Pancreas (tissue), 10 donors: ENCODE measurements around the gene NDUFAB1. TPM values are rescaled to one million over a fixed set of nuclear protein-coding genes. Genes with fewer than 3 reads are reported as not detected.

Source experiments
- ATAC-seq, 4 donors: fragments of 200-7000 bp; cut with Tn5 transposase; one replicate each; pipeline versions ENCODE4 v1.8.0 to v1.9.1; 2020; ENCODE audit warnings: mild to moderate bottlenecking in 4 of 4, moderate library complexity in 4 of 4
- DNase-seq, 6 donors: peaks; one replicate each; pipeline ENCODE4 v3.0.0-alpha.2; 2020
- FAIRE-seq: peaks from 2 replicates; lab custom pipeline; 2012; peaks lifted over from hg19 to GRCh38; lab: Jason Lieb, UNC
- H3K27ac ChIP-seq, 4 donors: fragments of 200-600 bp; sonication (generic); 1 replicate in 3 of 4; 2 replicates in 1 of 4; pipeline versions ENCODE4 v1.5.0 to v1.8.0; 2020
- H3K27me3 ChIP-seq, 4 donors: fragments of 200-600 bp; one replicate each; pipeline ENCODE4 v1.8.0; 2021
- H3K36me3 ChIP-seq, 3 donors: fragments of 200-600 bp; sonication (generic) in 1 of 3; one replicate each; pipeline versions ENCODE4 v1.5.0 to v1.8.0; 2020 to 2021
- H3K4me1 ChIP-seq, 3 donors: fragments of 200-600 bp; one replicate each; pipeline ENCODE4 v1.8.0; 2021
- H3K4me3 ChIP-seq, 4 donors: fragments of 200-600 bp; sonication (generic) in 2 of 4; one replicate each; pipeline versions ENCODE4 v1.5.0 to v1.8.0; 2020 to 2021
- H3K9me3 ChIP-seq, 4 donors: fragments of 200-600 bp; one replicate each; pipeline ENCODE4 v1.8.0; 2021
- CTCF ChIP-seq, 4 donors: fragments of 200-600 bp; sonication (generic) in 3 of 4; IDR thresholded peaks; one replicate each; pipeline versions ENCODE4 v1.5.0 to v1.8.0; 2021; ENCODE audit warnings: antibody characterized with exemption in 4 of 4
- WGBS, 2 donors: extraction: QIAGEN DNeasy Blood & Tissue Kit; methylation state at CpG; one replicate each; pipeline ENCODE4 v1.1.7; 2013; 5-methylcytosine and 5-hydroxymethylcytosine counted together
- intact Hi-C, 3 donors: fragments of 100-400 bp; cut with DNase I; formaldehyde crosslinking; loops; one replicate each; pipeline versions ENCODE4 v1.11.1 to v1.14.2; 2022
- polyA plus RNA-seq, 2 donors: library from polyadenylated mRNA; stranded (reverse); fragments of 200-250 nt; gene quantifications; one replicate each; pipeline ENCODE4 v1.2.3, GENCODE V29; 2013
- total RNA-seq, 6 donors: library from RNA; stranded (reverse); fragmentation: NEBNext Ultra II Directional in 4 of 6; extraction: Animal tissue kit (Norgen Biotek cat#: 25700) in 4 of 6; gene quantifications; one replicate each; pipeline versions ENCODE4 v1.2.1 to v1.2.4, GENCODE V29; 2021 to 2023
- donor health status: healthy with polysubstance abuse.
- donor health status: DM: no; HTN: no; CAD: no; lungs with moderate emphysema.
- donor health status: DM: no; HTN: no; CAD: no.
- donor health status: control.
- donor health status: control.
- donor health status: Bipolar disorder and iron deficiency.
- donor health status: DM: yes; HTN: yes; CAD: no.
- donor health status: DM: no; HTN: no; CAD: no.
- donor health status: DM: no; HTN: no; CAD: no.
- donor health status: DM: yes; HTN: yes; CAD: no.

The NDUFAB1 gene
- total RNA-seq (10 to 100 TPM; 19.2 to 37.4 (median 30.1) TPM), polyA plus RNA-seq (10 to 100 TPM; 37.1 to 82.3 TPM)

DNA sequence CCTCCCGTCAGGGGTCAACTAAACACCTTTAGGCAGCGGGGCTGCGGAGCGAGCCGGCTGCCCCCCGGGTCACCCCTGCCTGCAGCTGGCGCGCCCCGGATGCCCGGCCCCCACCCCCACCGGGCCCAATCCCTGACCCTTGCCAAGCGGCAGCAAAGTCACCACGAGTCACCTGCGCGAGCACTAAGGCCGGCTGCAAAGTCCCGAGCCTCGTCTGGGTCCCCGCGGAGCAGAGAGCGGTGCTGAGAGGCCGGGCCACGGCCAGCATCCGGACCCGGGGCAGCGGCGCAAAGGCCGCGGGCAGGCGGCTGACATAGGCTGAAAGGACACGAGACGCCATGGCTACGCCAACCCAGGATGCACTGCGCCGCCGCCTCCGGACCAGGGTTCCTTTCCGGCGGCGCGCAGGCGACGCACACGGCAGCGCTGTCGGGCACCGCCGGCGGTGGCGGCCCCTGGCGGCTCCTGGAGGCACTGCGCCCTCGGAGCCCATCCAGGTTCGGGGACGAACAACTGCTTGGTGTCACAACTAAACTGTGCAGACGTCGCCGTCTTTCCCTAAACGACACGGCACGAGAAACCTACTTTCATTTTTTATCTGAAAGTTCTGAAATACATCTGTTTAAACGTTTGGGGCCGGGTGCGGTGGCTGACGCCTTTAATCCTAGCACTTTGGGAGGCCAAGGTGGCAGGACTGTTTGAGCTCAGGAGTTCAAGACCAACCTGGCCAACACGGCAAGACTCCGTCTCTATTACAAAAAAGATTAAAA is at the start of gene NDUFAB1:
TSS of gene NDUFAB1 (minus strand) at position 366 of the 770 bp plus-strand sequence. CDS start at position 340, 26 bp downstream.
- WGBS, 2 donors, result 1% methylated on average over 59 to 67 of the region's 67 CpGs
- peak; percentile 100 for TF ChIP-seq CTCF (IDR thresholded peaks at IDR 0.05)
- no peak for FAIRE-seq

GRCh38 chr16:23642246-23642774 is 46.2 kb upstream of the NDUFAB1 start:
- no peaks in the 10 kb centered on the region for H3K27me3 ChIP-seq
- FAIRE-seq, result no peak
- H3K36me3 ChIP-seq, result no peaks in the 10 kb centered on the region
- no peak for DNase-seq
- ATAC-seq, result no peak
- peak overlapping the region; percentile 85 to 97 (median 92) for H3K4me3 ChIP-seq
- H3K9me3 ChIP-seq, result no peaks in the 10 kb centered on the region
- H3K27ac ChIP-seq, result no peak overlapping the region
- WGBS, 2 donors, result 63 to 69% methylated on average over 14 of the region's 14 CpGs
- TF ChIP-seq CTCF (IDR thresholded peaks at IDR 0.05), result no peak
- intact Hi-C loops, result no loop called here
- peaks cover 6 to 20% (median 7%) of the 10 kb centered on the region in 3 donors for H3K4me1 ChIP-seq

More for the DNA sequence above, at the start of gene NDUFAB1:
- H3K36me3 ChIP-seq, result peaks cover 0 to 7% (median 0%) of the 10 kb centered on the region in 3 donors
- DNase-seq, result peak; percentile 87 to 99 (median 92)
- no peaks in the 10 kb centered on the region for H3K9me3 ChIP-seq
- peak within 1 kb of the TSS; percentile 80 to 99 (median 87) for H3K4me3 ChIP-seq
- ATAC-seq, result peak; percentile 99 to 100 (median 100)
- H3K27ac ChIP-seq, result peak within 1 kb of the TSS; percentile 27 to 47 (median 36)
- intact Hi-C loops, result no loop called here
- H3K4me1 ChIP-seq, result peaks cover 7 to 11% (median 7%) of the 10 kb centered on the region in 3 donors
- no peaks in the 10 kb centered on the region for H3K27me3 ChIP-seq

GRCh38 chr16:23640931-23641765 is 45.0 kb upstream of the NDUFAB1 start, which contains the start of the genes DCTN5 and PALB2:
DCTN5 (plus strand) TSS chr16:23641466; CDS start chr16:23641543, 77 bp downstream.
PALB2 (minus strand) TSS chr16:23641310; CDS start chr16:23641157, 153 bp downstream.
- peaks cover 0 to under 1% (median 0%) of the 10 kb centered on the region in 3 donors for H3K36me3 ChIP-seq
- no peak for FAIRE-seq

GRCh38 chr16:23640615-23640930 is 44.5 kb upstream of the NDUFAB1 start:
- Histone ChIP-seq H3K27me3 (no peaks in the 10 kb centered on the region), H3K4me1 (peaks cover 6 to 20% (median 7%) of the 10 kb centered on the region in 3 donors), H3K36me3 (peaks cover 0 to 6% (median 0%) of the 10 kb centered on the region in 3 donors), H3K9me3 (no peaks in the 10 kb centered on the region), H3K27ac (peak overlapping the region in 2 of 4 donors; percentile 66 to 67), H3K4me3 (peak overlapping the region; percentile 85 to 97 (median 92))
- DNase-seq (no peak), ATAC-seq (peak in 2 of 4 donors; percentile 2 to 3), FAIRE-seq (no peak)
- intact Hi-C loops, result no loop called here
- no peak for TF ChIP-seq CTCF (IDR thresholded peaks at IDR 0.05)
- 0 to 1% methylated on average over 8 of the region's 8 CpGs for WGBS, 2 donors

More at GRCh38 chr16:23640931-23641765, 45.0 kb upstream of the NDUFAB1 start, which contains the start of the genes DCTN5 and PALB2:
- Histone ChIP-seq H3K4me1 (peaks cover 6 to 20% (median 7%) of the 10 kb centered on the region in 3 donors), H3K4me3 (peak within 1 kb of the TSS; percentile 85 to 97 (median 92)), H3K27me3 (no peaks in the 10 kb centered on the region), H3K27ac (peak within 1 kb of the TSS; percentile 36 to 67 (median 65)), H3K9me3 (no peaks in the 10 kb centered on the region)
- 0% methylated on average over 64 of the region's 64 CpGs for WGBS, 2 donors
- no peak for TF ChIP-seq CTCF (IDR thresholded peaks at IDR 0.05)
- peak; percentile 89 to 98 (median 91) for DNase-seq
- peak; percentile 99 to 100 (median 100) for ATAC-seq
- intact Hi-C loops, result no loop called here
